NOMO-1 (cell line): ENCODE results near the gene ZNF232.
"Not testable (repeated sequence)": the region's sequence is repeated elsewhere in the genome, so short reads cannot be mapped to it uniquely, and the experiment has no call there.

Experiments
- DNase-seq, 2 experiments: peaks; one replicate each; lab custom pipeline; 2025; ENCODE audit not compliant: unreplicated experiment in 2 of 2; lab: John Stamatoyannopoulos, UW

The ZNF232 gene

DNA sequence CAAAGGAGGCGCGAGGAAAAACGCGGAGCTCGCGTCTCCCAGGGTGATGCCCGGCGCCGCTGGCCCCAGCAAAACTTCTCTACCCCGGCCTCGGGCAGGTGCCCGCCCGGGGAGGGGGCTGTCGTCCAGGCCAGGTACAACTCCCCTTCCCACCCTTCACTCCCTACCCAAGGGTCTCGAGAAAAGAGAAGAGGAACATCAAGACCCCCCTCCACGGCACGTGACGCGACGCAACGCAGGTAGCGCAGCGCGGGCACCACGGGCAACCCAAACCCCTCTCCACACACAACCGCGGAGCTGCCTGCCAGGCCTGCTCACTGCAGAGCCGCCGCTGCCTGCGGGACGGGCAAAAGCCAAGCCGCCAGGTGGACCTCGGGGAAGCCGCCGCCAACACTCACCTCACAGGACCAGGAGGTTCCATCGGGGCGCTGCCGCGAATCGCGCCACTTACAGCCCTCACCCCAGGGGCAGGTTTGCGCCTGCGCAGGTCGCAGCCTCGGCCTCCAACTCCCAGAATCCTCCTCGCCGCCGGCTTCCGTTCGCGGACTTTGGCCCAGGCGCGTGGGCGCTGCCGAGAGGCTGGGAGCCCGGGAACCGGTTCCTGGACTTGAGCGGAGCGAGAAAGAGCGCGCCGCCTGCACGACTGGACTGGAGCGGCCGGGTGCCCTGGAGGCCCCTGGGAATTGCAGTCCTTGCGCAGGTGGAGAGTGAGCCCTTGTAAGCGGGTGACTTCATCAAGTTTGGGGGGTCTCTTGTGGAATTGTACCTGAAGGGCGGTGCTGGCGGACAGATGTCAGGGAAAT lies at the start of gene ZNF232:
Gene ZNF232, minus strand, starts transcription at position 477 of the 803 bp plus-strand sequence. Its CDS starts 56 bp downstream, at position 421.
- peak; percentile 94 to 97 for DNase-seq

DNA sequence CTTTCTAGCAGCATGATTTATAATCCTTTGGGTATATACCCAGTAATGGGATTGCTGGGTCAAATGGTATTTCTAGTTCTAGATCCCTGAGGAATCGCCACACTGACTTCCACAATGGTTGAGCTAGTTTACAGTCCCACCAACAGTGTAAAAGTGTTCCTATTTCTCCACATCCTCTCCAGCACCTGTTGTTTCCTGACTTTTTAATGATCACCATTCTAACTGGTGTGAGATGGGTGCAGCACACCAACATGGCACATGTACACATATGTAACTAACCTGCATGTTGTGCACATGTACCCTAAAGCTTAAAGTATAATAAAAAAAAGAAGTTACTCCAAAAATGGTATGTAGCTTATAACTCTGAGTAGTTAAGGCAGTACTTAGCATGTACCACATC lies 49.0 kb upstream of the ZNF232 start:
- DNase-seq: not testable (repeated sequence)

DNA sequence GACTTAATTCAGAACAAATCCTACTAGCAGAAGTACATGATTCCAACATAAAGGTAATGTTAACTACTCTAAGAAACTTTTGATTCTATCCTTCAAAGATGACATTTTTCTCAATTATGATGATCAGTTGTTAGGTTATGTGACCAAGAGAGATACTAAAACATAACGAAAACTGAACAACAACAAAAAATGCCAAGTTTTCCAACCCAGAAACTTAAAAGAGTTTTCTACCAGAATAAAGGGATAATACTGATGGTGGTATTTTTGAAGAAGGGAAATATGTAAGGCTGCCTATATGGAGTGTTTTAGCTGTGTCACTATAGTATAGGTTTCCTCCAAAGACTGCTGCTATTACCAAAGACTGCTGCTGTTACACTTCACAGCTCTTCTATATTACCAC lies 34.4 kb upstream of the ZNF232 start:
- not testable (repeated sequence) for DNase-seq

DNA sequence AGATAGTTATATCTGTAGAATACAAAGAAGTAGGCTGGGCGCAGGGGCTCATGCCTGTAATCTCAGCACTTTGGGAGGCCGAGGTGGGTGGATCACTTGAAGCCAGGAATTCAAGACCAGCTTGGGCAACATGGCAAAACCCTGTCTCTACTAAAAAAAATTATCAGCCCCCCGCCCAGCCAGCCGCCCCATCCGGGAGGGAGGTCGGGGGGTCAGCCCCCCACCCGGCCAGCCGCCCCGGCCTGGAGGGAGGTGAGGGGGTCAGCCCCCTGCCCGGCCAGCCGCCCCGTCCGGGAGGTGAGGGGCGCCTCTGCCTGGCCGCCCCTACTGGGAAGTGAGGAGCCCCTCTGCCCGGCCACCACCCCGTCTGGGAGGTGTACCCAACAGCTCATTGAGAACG lies 31.2 kb upstream of the ZNF232 start:
- DNase-seq: not testable (repeated sequence)

DNA sequence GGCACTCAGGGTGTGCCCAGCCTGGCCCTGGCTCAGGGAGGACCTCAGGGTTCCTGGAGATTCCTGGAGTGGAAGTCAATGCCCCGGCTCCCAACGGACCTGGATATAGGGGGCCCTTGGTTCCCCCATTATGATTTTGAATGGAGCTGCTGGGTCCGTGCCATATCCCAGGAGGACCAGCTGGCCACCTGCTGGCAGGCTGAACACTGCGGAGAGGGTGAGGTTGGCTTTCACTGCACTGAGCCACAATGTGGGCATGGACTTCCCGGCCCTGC lies 27.7 kb upstream of the ZNF232 start:
- no peak for DNase-seq

DNA sequence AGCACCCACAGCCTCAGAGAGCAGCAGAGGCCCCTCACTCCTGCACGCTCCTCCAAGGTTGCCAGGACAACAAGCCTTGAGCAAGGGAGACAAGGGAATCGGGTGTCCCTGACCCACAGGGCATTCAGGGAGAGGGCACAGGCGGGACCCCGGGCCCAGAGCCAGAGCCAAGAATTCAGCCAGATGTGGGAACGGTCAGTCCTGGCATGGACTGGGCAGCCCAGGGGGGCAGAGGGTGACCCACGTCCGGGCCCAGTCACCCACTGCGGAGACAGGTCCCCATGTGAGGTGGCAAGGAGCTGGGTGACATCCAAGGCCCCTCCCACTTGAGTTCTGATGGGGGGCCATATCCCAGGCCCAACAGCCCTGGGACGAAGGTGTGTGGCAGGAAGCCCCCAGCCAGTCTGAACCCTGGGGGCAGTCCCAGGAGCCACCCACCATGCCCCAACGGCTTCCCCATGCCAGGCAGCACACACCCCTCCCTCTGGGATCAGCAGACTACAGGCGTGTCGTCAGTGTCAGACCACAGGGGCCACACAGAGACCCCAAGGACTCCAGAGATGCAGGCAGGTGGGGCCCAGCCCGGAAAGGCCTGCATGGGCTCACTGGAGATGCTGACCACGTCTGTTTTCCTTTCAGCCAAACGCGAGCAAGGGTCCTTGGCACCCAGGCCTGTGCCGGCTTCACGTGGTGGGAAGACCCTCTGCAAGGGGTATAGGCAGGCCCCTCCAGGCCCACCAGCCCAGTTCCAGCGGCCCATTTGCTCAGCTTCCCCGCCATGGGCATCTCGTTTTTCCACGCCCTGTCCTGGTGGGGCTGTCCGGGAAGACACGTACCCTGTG lies 27.2 kb upstream of the ZNF232 start:
- no peak for DNase-seq

DNA sequence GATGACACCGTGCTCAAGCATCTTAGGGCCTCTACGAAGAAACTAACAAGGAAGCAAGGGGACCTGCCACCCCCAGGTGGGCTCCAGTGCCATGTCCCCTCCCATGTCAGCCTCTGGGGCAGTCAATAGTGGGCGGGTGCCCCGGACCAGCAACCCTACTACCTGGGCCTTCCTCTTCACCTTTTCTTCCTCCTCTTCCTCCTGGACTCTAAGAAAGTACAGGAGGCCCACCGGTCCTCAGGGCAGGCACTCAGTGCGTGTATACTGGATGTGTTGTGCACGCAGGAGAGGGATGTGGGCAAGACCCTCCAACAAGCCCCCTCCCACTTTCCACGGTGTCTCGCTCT lies 26.5 kb upstream of the ZNF232 start:
- DNase-seq: not testable (repeated sequence)

DNA sequence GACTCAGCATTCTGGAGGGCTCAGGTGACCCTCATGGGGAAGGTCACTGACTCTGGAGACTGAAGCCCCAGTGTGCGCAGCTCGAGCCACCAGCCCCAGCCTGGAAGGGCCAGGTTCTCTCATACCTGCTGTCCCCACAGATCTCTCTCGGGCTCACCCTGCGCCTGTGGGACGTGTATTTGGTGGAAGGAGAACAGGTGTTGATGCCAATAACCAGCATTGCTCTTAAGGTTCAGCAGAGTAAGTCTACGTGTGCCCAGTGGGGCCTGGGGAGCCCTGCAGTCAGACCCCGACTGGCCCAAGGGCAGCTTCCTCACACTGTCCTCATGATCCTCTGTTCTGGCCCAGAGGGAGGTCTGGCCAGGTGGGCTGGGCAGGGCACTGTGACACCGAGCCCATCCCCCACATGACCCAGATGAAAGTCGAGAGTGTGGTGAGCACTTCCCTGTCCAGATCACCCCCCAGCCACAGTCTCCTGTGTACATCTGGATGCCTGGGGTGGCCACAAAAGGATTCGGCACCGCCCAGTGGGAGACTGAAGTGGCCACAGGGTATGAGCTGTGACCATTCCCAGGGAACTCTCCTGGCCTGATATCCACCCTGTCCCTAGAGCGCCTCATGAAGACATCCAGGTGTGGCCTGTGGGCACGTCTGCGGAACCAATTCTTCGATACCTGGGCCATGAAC lies 26.0 kb upstream of the ZNF232 start:
- DNase-seq: not testable (repeated sequence)

DNA sequence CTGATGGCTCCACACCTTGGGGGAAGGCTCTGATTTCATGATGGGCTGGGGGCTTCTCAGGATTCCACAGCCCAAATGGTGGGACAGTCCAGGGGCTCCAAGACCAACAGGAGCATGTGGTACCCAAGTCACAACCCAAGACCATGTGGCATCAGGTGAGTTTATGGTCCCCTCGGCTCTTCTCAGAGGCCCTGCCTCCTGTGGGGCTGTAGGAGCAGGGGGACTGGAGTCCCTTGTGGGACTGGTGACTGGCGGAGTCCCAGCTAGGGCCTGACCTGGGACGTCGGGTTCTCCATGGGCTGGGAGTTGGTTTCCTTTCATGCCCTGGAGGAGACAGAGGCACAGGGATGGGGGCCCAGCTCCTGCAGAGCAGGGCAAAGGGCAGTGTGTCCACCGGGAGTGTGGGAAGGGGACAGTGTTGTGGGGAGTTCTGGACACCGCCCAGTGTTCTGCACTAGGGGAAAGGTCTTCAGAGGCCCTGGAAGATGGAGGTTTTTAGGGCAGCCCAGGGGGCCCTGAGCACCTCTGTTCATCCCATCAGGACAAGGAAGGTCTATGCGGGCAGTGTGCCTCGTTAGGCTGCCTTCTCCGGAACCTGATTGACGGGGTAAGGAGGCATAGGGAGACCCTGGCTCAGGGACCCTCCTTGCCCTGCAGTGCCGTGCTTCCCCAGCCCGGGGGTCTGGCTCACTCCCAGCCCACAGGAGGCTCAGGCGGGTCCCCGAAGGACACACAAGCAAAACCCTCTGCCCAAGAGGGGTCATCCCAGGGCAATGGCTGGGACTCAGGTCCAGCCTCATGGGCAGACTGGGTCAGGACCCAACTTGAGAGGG lies 25.1 kb upstream of the ZNF232 start:
- DNase-seq: not testable (repeated sequence)

DNA sequence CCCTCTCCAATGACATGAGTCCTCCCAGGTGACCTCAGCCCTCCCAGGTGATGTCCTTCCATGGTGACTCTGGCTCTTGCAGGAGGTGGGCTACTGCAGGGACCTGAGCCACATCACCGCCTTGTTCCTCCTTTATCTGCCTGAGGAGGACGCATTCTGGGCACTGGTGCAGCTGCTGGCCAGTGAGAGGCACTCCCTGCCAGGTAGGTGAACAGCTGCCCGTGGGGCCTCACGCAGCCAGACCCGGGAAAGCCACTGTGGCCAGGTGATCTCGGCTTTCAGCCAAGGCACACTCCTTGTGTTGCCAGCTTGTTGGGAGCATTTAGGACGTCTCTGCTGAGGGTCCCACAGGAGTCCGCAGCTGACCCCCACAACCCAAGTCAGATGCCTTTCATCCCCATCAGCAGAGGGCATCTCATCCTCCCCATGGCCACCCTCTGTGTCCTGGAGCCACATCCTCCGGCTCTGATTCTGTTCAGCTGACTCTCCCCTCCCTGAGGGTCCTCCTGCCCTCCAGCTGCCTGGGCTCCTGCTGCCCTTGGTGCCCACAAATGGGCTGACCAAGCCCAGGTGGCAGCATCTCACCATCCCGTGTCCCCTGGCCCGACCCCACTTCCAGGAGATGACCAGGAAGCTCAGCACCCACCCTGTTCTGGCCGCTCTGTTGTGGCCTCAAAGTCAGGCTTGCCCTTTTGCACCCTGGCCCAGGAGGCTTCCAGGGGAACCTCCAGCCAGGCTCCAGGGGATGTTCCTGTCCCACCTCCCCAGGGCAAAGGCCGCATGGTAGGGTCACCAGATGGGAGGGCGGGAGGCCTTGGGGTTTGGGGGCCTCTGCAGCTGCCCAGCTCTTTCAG lies 24.3 kb upstream of the ZNF232 start:
- DNase-seq: no peak

DNA sequence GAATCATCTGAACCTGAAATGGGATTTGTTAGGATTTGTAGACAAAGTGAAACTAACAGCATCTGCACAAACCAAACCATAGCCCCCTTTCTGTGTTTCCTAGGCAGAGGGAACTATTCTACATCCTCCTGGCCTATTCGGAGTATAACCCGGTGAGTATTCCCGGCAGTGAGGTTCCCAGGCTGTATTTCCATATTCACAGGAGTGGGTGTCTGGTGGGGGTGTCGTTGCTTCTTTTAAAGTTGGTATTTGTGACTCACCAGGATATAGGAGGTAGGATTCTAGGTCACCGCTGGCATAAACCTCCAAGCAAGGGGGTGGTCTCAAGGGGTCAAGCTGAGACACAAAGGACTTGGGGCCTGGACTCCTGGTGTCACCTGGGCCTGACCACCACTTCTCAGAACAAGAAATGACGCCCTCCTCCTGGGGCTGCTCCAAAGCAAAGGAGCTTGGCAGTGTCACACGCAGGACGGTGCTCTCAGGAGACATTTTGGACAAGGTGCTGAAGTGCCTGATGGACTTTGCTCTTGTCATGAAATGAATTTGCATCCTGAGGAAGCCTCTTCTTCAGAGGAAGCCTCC lies 23.5 kb upstream of the ZNF232 start:
- not testable (repeated sequence) for DNase-seq

DNA sequence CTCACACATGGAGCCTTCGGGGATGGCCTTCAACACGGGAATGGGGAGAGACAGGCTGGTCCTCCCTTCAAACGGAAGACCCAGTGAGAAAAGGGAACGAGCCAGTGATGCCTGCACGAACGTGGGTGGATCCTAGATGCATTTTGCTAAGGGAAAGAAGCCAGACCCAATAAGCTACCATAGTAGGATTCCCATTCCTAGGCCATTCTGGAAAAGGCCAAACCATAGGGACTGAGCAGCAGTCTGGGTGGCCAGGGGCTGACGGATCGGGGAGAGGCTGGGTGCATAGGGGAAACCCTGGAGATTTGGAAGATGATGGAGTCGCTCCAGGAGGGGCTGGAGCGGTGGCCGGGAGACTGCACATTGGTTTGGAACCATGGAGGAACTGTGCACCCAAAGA lies 22.9 kb upstream of the ZNF232 start:
- not testable (repeated sequence) for DNase-seq

DNA sequence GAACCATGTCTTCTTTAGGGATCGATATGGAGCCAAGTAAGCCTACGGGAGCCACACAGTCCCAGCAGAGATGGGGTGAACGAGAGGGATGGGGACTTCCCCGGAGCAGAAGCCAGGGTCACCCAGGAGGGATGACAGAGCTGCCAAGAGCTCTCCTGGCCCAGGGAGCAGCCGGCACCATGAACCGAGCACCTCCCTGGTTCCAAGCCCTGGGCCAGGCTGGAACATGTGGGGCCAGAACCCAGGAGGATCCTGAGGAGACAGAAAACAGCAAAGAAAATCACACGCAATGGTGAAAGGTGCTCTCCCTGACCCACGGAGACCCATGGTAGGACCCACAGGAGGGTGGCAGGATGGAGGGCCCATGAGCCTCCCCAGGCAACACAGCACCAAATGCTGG lies 22.3 kb upstream of the ZNF232 start:
- not testable (repeated sequence) for DNase-seq

DNA sequence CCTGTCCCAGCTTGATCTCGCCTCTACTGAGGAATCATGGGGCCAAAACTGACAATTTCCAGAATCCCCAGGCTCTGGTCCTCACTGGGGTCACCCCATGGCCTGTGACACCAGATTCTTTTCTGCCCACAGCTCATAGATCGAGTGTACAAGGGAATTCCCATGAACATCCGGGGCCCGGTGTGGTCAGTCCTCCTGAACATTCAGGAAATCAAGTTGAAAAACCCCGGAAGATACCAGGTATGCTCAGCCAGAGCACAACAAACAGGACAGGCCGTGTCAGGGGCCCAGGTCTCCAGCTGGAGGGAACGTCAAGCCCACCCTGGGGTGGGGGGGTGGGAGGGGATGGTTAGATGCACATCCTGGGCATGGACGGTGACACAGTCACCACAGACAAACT lies 21.6 kb upstream of the ZNF232 start:
- DNase-seq: no peak

DNA sequence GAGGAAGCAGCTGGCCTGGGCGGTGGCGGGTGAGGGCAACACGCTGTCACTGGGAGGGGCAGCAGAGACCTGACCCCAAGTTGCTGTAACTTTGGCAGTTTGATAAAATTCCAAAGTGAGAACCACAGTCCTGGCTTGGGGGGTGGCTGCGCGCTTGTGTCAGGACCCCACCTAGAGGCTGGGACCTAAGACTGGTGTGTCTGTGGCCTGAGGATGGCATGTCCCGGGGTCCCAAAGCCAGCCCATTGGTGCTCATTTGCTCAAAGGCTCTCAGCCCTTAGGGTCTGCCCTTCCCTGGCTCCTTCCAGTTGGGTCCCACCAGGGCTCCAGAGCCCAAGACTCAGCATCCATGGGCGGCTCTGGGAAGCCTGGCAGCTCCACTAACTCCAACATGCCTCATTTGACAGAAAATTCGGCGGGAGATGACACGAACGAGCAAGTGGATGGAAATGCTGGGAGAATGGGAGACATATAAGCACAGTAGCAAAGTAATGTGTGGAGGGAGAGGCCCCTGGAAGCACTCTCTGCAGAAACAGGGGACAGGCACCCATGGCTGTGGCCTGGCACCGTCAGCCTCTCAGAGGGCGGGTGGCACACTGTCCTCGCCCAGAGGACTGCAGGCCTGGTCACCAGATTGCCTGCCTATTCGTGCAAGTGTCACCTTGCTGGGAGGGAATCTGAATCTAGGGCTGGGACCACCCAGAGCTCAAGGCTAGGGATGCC lies 21.0 kb upstream of the ZNF232 start:
- DNase-seq: not testable (repeated sequence)

DNA sequence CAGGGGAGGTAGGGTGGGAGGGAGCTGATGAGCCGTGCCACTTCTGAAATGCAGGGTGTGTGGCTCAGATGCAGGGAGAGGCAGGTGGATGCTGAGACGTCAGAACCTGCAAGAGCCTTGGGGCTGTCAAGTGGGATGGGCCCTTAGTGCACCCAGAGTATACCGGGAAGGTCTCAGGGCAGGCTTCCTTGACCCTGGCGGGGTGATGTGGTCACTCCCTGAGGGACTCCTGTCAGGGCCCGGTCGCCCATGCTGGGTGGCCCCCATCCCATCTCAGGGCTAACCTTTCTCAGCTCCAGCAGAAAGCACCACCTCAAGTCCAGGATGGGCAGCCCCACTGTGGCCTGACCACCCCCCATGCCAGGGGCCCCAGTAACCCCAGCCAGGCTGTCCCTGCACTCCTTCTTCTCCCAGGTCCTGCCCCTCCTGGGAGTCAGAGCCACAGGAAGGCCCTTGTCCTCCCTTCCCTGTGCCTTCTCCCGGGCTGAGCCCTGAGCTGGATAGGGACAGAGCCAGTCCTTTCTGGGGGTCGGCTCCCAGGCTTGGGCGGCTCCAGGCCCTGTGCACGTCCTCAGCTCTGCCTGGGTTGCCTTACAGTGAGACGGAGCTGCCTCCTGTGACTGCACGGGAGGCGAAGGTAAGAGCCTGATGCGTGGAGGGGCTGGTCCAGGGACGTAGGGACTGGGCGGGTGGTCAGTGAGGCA lies 20.3 kb upstream of the ZNF232 start:
- DNase-seq: not testable (repeated sequence)

DNA sequence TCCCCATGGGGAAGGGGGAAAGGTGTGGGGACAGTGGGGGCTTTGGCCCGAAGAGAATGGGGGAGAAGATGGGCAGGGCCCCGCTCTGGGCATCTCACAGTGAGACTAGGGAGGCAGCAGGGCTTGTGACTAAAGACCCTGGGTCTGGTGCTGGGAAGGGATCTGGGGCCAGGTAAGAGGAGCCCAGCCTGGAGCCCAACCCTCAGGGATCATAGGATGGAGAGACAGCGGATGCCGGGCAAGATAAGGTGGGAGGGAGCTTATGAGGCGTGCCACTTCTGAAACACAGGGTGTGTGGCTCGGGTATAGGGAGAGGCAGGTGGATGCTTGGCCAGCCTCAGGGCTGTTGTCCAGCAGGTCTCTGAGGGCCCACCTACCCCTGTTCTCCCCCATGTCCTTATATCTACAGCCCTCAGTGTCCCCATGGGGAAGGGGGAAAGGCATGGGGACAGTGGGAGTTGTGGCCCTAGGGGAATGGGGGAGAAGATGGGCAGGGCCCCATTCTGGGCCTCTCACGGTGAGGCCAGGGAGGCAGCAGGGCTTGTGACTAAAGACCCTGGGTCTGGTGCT lies 19.6 kb upstream of the ZNF232 start:
- DNase-seq: no peak

DNA sequence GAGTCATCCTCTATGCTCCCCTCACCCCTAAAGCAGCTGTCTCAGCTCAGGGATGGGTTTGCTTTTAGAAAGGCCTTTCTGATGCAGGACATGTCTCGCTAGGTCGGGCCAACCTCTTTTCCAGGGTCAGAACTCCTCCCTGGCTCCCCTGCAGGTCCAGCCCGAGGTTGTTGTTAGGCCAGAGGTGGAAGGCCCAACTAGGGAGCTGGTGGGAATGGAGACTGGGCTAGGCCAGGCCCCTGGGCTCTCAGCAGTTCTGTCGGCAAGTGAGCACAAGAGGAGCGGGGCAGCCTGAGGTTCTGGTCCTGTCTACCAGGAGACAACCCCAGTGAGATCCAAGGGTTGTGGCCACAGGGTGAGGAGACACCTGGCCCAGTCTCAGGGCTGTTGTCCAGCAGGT lies 19.0 kb upstream of the ZNF232 start:
- DNase-seq: not testable (repeated sequence)
